Activated CD8-positive, alpha-beta memory T cell treated with anti-CD3 and anti-CD28 coated beads for 48 hours (primary cell): ENCODE results near the gene CMIP.
A peak's percentile ranks its signal among the peaks of the same experiment; 100 is the strongest.
"Not testable (repeated sequence)": the region's sequence is repeated elsewhere in the genome, so short reads cannot be mapped to it uniquely, and the experiment has no call there.

Source experiments
- DNase-seq, 3 experiments: peaks; one replicate each; pipeline ENCODE4 v3.0.0-alpha.2; 2020; ENCODE audit warnings: low read depth in 2 of 3, low spot score in 2 of 3

Gene CMIP

GRCh38 chr16:81444448-81445121 lies at the start of gene CMIP:
CMIP (plus strand) TSS chr16:81444808.
- peak; percentile 49 to 63 (median 54) for DNase-seq

DNA sequence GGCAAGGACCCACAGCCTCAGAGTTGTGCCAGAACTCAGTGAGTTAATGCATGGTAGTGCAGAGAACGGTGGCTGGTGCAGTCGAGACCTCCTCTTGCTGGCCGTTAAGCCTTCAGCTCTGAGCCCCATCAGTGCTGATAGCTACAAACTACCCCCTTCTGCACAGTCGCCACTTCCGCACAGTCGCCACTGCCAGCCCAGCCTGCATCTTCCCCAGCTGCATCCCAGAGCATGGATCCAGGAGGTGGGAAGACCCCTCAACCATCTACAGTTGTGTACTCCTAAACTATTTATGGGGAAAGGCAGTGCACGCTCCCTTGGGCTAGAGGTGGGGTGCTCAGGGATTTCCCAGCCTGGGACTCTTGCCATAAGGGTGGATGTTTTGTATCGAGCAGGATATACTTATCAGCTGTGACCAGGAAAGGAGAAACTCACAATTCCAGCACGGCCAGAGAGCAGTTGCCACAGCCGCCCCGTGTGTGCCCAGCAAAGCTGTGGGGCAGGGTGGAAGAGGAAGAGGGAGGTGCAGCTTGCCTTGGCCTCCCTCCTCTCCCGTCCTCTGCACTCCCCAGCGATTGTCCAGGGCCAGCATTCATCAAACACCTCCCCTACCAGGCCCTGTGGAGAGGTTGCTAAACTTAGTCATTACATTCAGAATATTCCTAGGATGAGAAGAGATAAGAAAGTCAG lies 49.5 kb upstream of the CMIP start:
- no peak for DNase-seq

DNA sequence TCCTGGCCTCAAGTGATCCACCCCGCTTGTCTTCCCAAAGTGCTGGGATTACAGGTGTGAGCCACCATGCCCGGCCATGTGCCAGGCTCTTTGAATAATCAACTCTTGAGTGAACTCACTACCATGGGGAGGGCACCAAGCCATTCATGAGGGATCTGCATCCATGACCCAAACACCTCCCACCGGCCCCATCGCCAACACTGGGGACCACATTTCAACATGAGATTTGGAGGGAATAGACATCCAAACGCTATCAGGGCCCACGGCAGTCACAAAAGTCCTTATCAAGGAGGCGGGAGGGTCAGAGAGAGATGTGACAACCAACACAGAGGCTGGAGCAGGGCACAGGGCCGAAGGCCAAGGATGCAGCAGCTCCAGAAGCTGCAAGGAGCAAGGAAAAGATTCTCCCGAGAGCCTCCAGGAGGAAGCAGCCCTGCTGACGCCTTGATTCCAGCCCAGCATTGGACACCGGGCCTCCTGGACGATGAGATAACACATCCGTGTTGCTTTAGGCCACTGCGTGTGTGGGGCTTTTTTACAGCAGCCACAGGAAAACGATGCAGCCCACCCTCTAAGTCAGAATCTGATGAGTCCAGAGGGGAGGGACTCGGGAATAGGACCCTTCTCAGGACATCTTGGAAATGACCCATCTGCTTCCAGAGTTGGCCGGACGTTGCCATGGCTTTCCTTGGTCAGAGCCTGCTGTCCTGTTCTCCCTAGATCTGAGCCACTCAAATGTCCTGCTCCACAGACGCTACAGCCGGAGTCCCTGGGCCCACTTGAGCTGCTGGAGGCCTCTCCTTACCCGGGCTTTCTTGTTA lies 47.3 kb upstream of the CMIP start:
- DNase-seq, result no peak

DNA sequence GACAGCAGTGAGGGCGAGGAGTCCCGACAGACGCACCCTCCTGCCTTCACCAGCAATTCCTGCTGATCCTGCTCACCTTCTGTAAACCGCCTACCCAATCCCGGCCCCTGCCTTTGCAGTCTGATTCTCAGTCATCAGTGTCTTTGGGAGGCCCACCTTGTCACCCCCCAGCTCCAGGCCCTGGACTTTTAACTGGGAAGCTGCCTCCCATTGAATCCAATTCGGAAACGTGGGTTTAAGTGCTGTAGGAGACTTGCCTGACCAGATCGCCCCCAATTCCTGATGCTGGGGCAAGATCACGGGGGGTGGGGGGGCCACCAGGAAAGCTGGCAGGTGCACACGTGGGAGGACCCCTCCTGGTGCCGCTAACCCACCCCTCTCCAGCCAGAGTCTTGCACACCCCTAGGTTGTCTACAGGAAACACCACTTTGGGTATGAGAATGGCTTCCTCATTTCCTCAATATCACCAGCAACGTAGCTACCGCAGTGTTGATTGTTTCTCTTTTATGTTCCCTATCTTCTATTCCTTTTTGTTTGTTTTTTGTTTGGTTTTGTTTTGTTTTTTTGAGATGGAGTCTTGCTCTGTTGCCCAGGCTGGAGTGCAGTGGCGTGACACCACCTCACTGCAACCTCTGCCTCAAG lies 46.6 kb upstream of the CMIP start:
- no peak for DNase-seq

DNA sequence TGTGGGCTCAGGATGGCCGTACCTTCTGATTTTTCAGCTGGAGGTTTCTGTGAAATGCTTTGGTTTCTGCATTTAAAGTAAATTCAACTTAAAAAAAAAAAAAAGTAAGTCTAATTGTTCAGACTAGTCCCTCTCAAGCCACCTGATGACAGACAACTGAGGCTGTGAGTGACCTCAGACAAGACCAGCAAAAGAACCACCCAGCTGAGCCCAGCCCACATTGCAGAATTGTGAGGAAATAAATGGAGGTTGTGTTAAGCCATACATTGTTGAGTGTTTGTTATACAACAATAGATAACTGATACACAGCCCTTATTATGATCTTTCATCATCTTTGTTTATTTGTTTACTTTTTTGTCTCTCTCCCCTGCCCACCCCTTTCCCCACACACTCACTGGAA lies 44.7 kb upstream of the CMIP start:
- no peak for DNase-seq

DNA sequence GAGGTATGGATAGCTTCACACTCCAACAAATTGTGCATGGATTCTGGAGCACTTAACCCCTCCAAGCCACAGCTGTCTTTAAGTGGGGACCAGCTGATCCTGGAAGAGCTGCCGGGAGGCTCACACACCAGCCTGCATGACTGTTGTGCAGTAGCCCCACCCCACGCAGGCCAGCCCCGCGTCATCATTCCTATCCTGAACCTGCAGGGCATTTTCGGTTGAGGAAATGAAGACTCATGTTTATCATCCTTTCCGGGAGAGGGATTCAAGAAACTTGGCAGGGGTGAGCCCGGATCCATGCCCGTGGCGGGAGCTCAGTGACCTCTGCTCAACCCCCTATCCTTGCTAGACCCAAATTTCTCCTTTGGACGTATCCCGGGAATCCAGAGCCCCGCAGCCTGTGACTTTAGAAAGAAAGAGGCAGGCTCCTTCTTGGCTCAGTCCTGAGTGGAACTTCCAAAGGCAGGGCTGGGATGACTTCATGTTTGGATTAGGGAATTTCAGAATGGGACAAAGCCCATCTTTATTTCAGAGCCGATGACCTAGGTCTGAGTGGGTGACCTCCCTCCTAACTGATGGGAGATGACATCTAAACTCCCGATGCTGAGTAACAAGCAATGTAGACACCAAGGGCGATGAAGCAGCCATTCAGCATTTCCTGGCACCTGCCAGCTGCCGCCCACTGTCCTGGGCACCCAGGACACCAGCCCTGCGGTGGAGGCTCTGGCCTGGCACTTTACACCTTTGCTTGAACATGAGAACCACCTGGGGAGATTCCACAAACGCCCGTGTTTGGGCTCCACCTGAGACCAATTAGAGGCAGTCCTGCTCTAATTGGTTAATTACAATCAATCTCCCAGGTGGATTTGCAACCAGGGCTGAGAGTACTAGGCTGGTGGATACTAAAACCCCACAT lies 43.3 kb upstream of the CMIP start:
- DNase-seq, result no peak

- DNase-seq, result no peak
Observed at GRCh38 chr16:81403208-81403600, 41.4 kb upstream of the CMIP start.

- peak; percentile 51 to 88 (median 86) for DNase-seq
Observed at GRCh38 chr16:81403601-81404391, 40.8 kb upstream of the CMIP start.

DNA sequence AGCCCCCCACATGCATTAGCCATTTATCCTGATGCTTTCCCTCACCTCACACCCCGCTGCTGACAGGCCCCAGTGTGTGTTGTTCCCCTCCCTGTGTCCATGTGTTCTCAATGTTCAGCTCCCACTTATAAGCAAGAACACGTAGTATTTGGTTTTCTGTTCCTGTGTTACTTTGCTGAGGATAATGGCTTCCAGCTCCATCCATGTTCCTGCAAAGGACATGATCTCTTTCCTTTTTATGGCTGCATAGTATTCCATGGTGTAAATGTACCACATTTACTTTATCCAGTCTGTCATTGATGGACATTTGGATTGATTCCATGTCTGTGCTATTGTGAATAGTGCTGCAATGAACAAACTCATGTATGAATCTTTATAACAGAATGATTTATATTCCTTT lies 39.6 kb upstream of the CMIP start:
- not testable (repeated sequence) for DNase-seq

DNA sequence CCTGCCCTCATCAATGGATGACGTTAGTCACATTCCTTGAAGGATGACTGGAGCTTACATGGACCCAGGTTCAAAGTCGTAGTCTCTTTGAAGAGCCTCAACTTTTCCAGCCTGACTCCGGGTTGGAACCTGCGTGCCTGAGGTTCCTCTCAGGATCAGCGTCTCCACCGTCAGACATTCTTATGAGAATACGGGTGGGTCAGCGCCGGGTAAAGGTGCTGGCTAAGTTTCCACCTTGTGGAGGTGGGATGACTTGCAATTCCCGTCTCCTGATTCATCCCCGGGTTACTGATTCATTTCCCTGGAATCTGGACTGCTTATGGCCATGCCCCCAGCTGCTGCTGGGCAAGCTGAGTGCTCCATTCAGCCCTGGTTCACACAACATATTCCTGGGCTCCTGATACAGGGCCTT lies 38.9 kb upstream of the CMIP start:
- no peak for DNase-seq

- DNase-seq, result no peak
Observed at GRCh38 chr16:81408409-81408950, 36.1 kb upstream of the CMIP start.

DNA sequence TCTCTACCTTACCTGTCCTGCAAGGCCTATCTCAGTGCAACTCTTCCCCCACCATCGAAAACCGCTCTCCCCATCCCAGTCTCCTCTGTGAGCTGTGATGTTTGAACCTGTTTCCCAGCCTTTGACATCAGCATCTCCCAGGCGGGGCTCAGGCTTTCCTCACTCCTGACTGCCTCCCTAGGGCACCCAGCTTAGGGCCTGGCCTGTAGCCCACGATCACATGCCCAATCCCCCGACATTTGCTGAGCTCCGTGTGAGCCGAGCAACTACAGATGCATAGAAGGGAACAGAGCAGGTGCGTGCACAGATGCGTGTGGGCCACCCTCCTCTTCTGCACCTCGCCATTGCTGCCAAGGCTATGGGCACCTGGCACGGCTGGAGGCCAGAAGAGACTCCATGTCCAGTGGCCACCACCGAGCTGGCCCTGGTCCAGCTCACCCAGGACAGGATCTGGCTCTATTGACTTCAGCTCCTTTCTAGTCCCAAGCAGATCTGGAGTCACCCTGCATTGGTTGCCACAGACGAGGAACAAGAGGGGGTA lies 35.5 kb upstream of the CMIP start:
- DNase-seq, result no peak

GRCh38 chr16:81410643-81411293 lies 33.8 kb upstream of the CMIP start:
- DNase-seq, result no peak

DNA sequence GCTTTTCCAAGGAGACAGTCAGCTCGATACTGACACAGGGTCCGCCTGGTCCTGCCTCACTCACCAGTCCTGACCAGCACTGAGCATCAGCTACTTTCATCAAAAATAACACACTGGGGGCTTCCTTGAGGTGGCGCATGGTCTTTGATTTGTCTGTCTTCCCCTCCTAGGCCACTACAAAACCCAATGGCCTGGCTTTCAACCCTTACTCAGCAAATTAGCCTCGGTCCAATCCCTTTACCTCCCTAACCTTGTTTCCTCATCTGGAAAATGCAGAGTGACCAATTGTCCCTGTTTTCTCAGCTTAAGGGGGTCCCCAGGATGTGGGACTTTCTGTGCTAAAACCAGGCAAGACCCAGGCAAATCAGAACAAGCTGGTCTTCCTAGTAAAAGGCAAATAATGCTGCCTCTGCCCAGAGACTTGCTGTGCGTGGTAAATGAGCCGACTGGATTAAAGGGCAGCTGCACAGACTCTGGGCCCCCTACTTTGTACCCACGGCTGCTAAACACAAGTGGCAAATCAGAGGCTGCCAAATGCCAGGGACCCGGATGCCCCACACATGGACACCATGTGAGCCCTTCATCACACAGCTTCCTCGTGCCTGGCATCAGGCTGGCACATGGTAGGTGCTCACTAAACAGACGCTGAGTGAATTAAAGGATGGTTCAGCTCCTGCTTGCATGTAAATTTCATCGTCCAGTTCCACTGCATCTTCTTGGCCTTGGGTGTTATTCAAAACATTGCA lies 31.2 kb upstream of the CMIP start:
- DNase-seq, result no peak

GRCh38 chr16:81415751-81416150 lies 28.9 kb upstream of the CMIP start:
- no peak for DNase-seq

DNA sequence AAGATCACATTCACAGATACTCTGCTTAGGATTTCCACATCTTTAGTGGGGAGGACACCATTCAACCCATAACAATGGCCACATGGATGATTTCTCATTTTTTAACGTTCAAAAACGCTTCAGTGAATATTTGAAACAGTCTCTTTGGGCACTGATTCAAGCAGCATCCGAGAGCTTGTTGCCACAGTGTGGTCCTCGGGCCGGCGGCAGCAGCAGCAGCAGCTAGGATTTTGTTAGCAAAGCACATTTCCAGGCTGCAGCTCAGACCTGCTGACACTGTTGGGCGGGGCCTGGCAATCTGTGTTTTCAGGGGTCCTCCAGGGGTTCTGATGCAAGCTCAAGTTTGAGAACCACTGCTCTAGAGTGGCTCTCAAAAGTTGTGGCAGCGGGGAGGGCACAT lies 27.9 kb upstream of the CMIP start:
- no peak for DNase-seq

DNA sequence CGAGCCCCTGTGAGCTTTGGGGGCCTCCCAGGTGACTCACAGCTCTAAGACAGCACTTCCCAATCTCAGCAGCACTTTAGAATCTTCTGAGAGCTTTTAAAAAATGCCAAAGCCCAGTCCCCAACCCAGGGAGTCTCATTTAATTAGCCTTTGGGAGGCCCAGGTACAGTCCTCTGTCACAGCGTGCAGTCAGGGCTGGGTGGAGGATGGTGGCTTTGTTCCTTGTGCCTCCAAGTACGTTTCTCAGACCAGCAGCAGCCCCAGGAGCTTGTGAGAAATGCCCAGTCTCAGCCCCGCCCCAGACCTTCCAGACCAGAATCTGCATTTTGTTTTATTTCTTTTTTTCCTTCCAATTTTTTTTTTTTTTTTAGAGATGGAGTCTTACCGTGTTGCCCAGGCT lies 27.4 kb upstream of the CMIP start:
- no peak for DNase-seq

GRCh38 chr16:81419806-81420205 lies 24.8 kb upstream of the CMIP start:
- no peak for DNase-seq
